GM12878 (cell line): ENCODE measurements around the gene RXFP3. TPM values are rescaled to one million over a fixed set of nuclear protein-coding genes. Genes with fewer than 3 reads are reported as not detected.

ENCODE experiments used
- ATAC-seq: fragments of 200-7000 bp; cut with Tn5 transposase; 3 replicates; pipeline ENCODE4 v1.9.1; 2020; ENCODE audit warnings: mild to moderate bottlenecking, moderate library complexity
- BruUV-seq: library from RNA; stranded (reverse); fragments of 400-500 nt; replicated peaks from 2 replicates; lab custom pipeline; 2021; lab: Mats Ljungman, UMichigan
- CTCF ChIA-PET: fragments of 300-600 bp; sonication (Branson Sonifier 250); formaldehyde crosslinking; extraction: SDS; loops from one replicate; lab custom pipeline; 2021; ENCODE audit warnings: inconsistent platforms; lab: Yijun Ruan, JAX
- POLR2A ChIA-PET: fragments of 350-600 bp; formaldehyde crosslinking; extraction: SDS; loops from one replicate; lab custom pipeline; 2021; ENCODE audit warnings: inconsistent platforms; lab: Charles Lee
- RAD21 ChIA-PET: fragments of 300-600 bp; sonication (Branson Sonifier 250); formaldehyde crosslinking; loops from one replicate; lab custom pipeline; 2023; ENCODE audit warnings: antibody characterized with exemption; ENCODE audit not compliant: unreplicated experiment; lab: Charles Lee
- SMC1A ChIA-PET: fragments of 300-600 bp; sonication (Branson Sonifier 250); formaldehyde crosslinking; loops from one replicate; lab custom pipeline; 2023; ENCODE audit not compliant: unreplicated experiment, uncharacterized antibody; lab: Charles Lee
- DNase-seq: peaks from one replicate; pipeline ENCODE4 v3.0.0-alpha.2; 2011; ENCODE audit warnings: low read depth, low spot score
- FAIRE-seq: peaks from 3 replicates; lab custom pipeline; 2011; peaks lifted over from hg19 to GRCh38; lab: Jason Lieb, UNC
- H2AFZ ChIP-seq: 2 replicates; pipeline ENCODE4 v1.6.0; 2011; ENCODE audit warnings: low read depth, low read length, control low read depth; ENCODE audit not compliant: control insufficient read depth
- H3K27ac ChIP-seq: 2 replicates; pipeline ENCODE4 v1.5.1; 2011; ENCODE audit warnings: control low read depth; ENCODE audit not compliant: control insufficient read depth, insufficient read depth
- H3K27me3 ChIP-seq, 2 experiments: replicated peaks in 1 of 2; 2 replicates each; pipeline versions ENCODE4 v1.6.0 to v1.6.1; 2011; ENCODE audit warnings: low read length in 1 of 2; ENCODE audit not compliant: control insufficient read depth in 2 of 2, insufficient read depth in 2 of 2
- H3K36me3 ChIP-seq, 2 experiments: 2 replicates each; pipeline ENCODE4 v1.5.1; 2011; ENCODE audit warnings: low read length in 1 of 2; ENCODE audit not compliant: control insufficient read depth in 2 of 2, insufficient read depth in 2 of 2
- H3K4me1 ChIP-seq: 2 replicates; pipeline ENCODE4 v1.6.1; 2011; ENCODE audit warnings: mild to moderate bottlenecking, low read length, moderate library complexity, mixed read lengths; ENCODE audit not compliant: control insufficient read depth, insufficient read depth
- H3K4me2 ChIP-seq: 2 replicates; pipeline ENCODE4 v1.6.0; 2011; ENCODE audit warnings: control low read depth; ENCODE audit not compliant: control insufficient read depth, insufficient read depth
- H3K4me3 ChIP-seq: fragments of 200-600 bp; sonication (generic); 2 replicates; pipeline ENCODE4 v1.5.1; 2016
- H3K79me2 ChIP-seq: 2 replicates; pipeline ENCODE4 v1.6.0; 2011; ENCODE audit warnings: low read length; ENCODE audit not compliant: control insufficient read depth, insufficient read depth
- H3K9ac ChIP-seq: 2 replicates; pipeline ENCODE4 v1.8.0; 2011; ENCODE audit warnings: low read length, control low read depth, mixed read lengths; ENCODE audit not compliant: control insufficient read depth, insufficient read depth
- H3K9me3 ChIP-seq: replicated peaks from 3 replicates; pipeline ENCODE4 v1.5.1; 2011; ENCODE audit warnings: mild to moderate bottlenecking, low read length; ENCODE audit not compliant: control insufficient read depth, insufficient read depth
- H4K20me1 ChIP-seq: 2 replicates; pipeline ENCODE4 v1.6.0; 2011; ENCODE audit not compliant: control insufficient read depth, insufficient read depth
- BCL3 ChIP-seq: IDR thresholded peaks from 2 replicates; pipeline ENCODE4 v1.6.1; 2011; ENCODE audit warnings: borderline replicate concordance, low read depth, mild to moderate bottlenecking, moderate library complexity, low read length; ENCODE audit not compliant: insufficient read depth, poor library complexity, severe bottlenecking
- HDGF ChIP-seq: fragments of 450-650 bp; IDR thresholded peaks from 2 replicates; pipeline ENCODE4 v1.6.1; 2016; ENCODE audit warnings: antibody characterized with exemption
- NFIC ChIP-seq: IDR thresholded peaks from 2 replicates; pipeline ENCODE4 v1.6.1; 2012; ENCODE audit warnings: low read depth, mild to moderate bottlenecking, inconsistent platforms, low read length, moderate library complexity
- NFYB ChIP-seq: IDR thresholded peaks from 2 replicates; pipeline ENCODE4 v1.6.1; 2011; ENCODE audit warnings: low read depth, mild to moderate bottlenecking, low read length, improper control_type of control experiment, moderate library complexity; ENCODE audit not compliant: insufficient read depth
- PBX3 ChIP-seq: IDR thresholded peaks from 2 replicates; pipeline ENCODE4 v1.6.1; 2011; ENCODE audit warnings: mild to moderate bottlenecking, low read depth, low read length, moderate library complexity; ENCODE audit not compliant: insufficient replicate concordance
- RB1 ChIP-seq: fragments of 450-650 bp; formaldehyde crosslinking; IDR thresholded peaks from 2 replicates; pipeline ENCODE4 v1.6.1; 2017; ENCODE audit warnings: mild to moderate bottlenecking, borderline replicate concordance
- SIX5 ChIP-seq: IDR thresholded peaks from 2 replicates; pipeline ENCODE4 v1.6.1; 2011; ENCODE audit warnings: mild to moderate bottlenecking, low read depth, low read length, moderate library complexity; ENCODE audit not compliant: severe bottlenecking
- ZNF24 ChIP-seq: fragments of 450-650 bp; IDR thresholded peaks from 2 replicates; pipeline ENCODE4 v1.6.1; 2017; ENCODE audit warnings: antibody characterized with exemption, mild to moderate bottlenecking
- WGBS: methylation state at CpG from one replicate; pipeline ENCODE4 v1.1.6; 2016; ENCODE audit warnings: low lambda C conversion rate; ENCODE audit not compliant: insufficient replicate concordance, insufficient coverage; ENCODE audit errors: missing lambda C conversion rate; 5-methylcytosine and 5-hydroxymethylcytosine counted together
- in situ Hi-C: fragments of 300-500 bp; cut with MboI; formaldehyde crosslinking; loops from 9 replicates; pipeline ENCODE4 v1.14.3; 2018; ENCODE audit warnings: mixed read lengths
- intact Hi-C: fragments of 100-400 bp; cut with micrococcal nuclease; formaldehyde crosslinking; loops from one replicate; pipeline ENCODE4 v1.14.2; 2022; ENCODE audit not compliant: unreplicated experiment
- polyA plus RNA-seq, 11 experiments: library from polyadenylated mRNA; depleted of rRNA in 4 of 11; unstranded in 6 of 11; stranded (reverse) in 5 of 11; fragments of >200 nt; fragmentation: Nextera tagmentation in 4 of 11; fragmentation: Illumina TruSeq in 1 of 11; extraction: Ambion mirVana in 4 of 11; extraction: Trizol in 1 of 11; gene quantifications; 1 replicate in 1 of 11; 2 replicates in 10 of 11; pipeline versions ENCODE4 v1.2.1 to v1.2.3, GENCODE V29; 2011 to 2016; ENCODE audit warnings: inconsistent platforms in 2 of 11, missing spikeins in 2 of 11, low read depth in 1 of 11
- small RNA-seq: library from RNA; depleted of rRNA; stranded (forward); fragments of <200 nt; gene quantifications from one replicate; pipeline ENCODE3, GENCODE V24; 2014
- total RNA-seq, 4 experiments: library from RNA; depleted of rRNA in 3 of 4; stranded (reverse); fragments of >200 nt in 3 of 4; fragmentation: Illumina TruSeq in 1 of 4; extraction: Trizol in 1 of 4; gene quantifications; 2 replicates each; pipeline versions ENCODE4 v1.2.1 to v1.2.3, GENCODE V29; 2013 to 2021

Gene RXFP3
- total and polyA plus RNA-seq, 10 of the 15 experiments (the other 5 are each of a cell fraction or from before 2014, with no cell fraction given): 0.03 to 0.06 TPM; not detected in 8

- intact Hi-C loops (no loop called here), in situ Hi-C loops (no loop called here)
- H3K9ac ChIP-seq: no peak overlapping the region
- no peak for DNase-seq
- H3K4me3 ChIP-seq: no peak overlapping the region
- BruUV-seq: no TSS peak
- ChIA-PET RAD21 (no interaction called here), POLR2A (no interaction called here), SMC1A (interaction anchor here (1.5 kb wide), 1 partner anchor 12 kb away, joined by 4 read pairs; no protein-coding TSS in a partner anchor), CTCF (no interaction called here)
- FAIRE-seq: no peak
- no peak for TF ChIP-seq RB1
- TF ChIP-seq HDGF: no peak
- 0 out of 2 replicates have a peak, but pooled peaks have one; percentile 25 for TF ChIP-seq NFIC
- TF ChIP-seq ZNF24: no peak
- TF ChIP-seq SIX5: no peak
- TF ChIP-seq PBX3: peak; percentile 42
- peak; percentile 79 for TF ChIP-seq BCL3
- TF ChIP-seq NFYB: no peak
- no peak overlapping the region for H3K4me2 ChIP-seq
- H4K20me1 ChIP-seq: no peaks in the 10 kb centered on the region
- H3K36me3 ChIP-seq: peaks cover 0 to 5% of the 10 kb centered on the region in 2 experiments; a peak in 2 of 4 replicates
- ATAC-seq: no peak
- H2AFZ ChIP-seq: no peak overlapping the region
- no peaks in the 10 kb centered on the region for H3K79me2 ChIP-seq
- 92% methylated on average over 6 of the region's 6 CpGs for WGBS
- H3K9me3 ChIP-seq: no peaks in the 10 kb centered on the region; the same call in 2 of the 3 replicates
- no peaks in the 10 kb centered on the region for H3K4me1 ChIP-seq
- no peaks in the 10 kb centered on the region for H3K27me3 ChIP-seq
- no peak overlapping the region for H3K27ac ChIP-seq
Measured at GRCh38 chr5:33985447-33985846, 49.3 kb downstream of the RXFP3 start.

Small RNA genes within 50 kb of the gene (small RNA-seq; reads per million reads assigned to genes)
- not detected for gene RNU6-923P

Other genes starting within 250 kb of the RXFP3 start
- gene ADAMTS12, start 44.4 kb upstream of the RXFP3 start, total RNA-seq (2014; rRNA removed): 27.9 and 30.6 TPM in 2 replicates
- 21.2 and 21.7 TPM in 2 replicates for gene ADAMTS12, start 44.4 kb upstream of the RXFP3 start, total RNA-seq (2014; rRNA removed; fragmentation: Illumina TruSeq; extraction: Trizol)
- 28.4 and 32.5 TPM in 2 replicates for gene ADAMTS12, start 44.4 kb upstream of the RXFP3 start, total RNA-seq (2021)
- gene ADAMTS12, start 44.4 kb upstream of the RXFP3 start, polyA plus RNA-seq (2011; rRNA removed): 0.07 and 0.11 TPM in 2 replicates
- gene ADAMTS12, start 44.4 kb upstream of the RXFP3 start, polyA plus RNA-seq (2014; fragmentation: Illumina TruSeq; extraction: Trizol): 16.4 and 20.2 TPM in 2 replicates
- 10 to 100 TPM; 29.4 to 35.8 TPM for gene ADAMTS12, start 44.4 kb upstream of the RXFP3 start, polyA plus RNA-seq (2014; fragmentation: Nextera tagmentation; extraction: Ambion mirVana)
- gene ADAMTS12, start 44.4 kb upstream of the RXFP3 start, polyA plus RNA-seq (2014; rRNA removed): 19.5 and 20.0 TPM in 2 replicates
- 10 to 100 TPM; 12.3 to 15.1 TPM for gene ADAMTS12, start 44.4 kb upstream of the RXFP3 start, polyA plus RNA-seq (2016; fragmentation: Nextera tagmentation; extraction: Ambion mirVana)
- 0.06 TPM in 1 of 2 replicates, not detected in the other for gene SLC45A2, start 48.3 kb downstream of the RXFP3 start, total RNA-seq (2014; rRNA removed)
- gene SLC45A2, start 48.3 kb downstream of the RXFP3 start, total RNA-seq (2014; rRNA removed; fragmentation: Illumina TruSeq; extraction: Trizol): not detected in 2 replicates
- gene SLC45A2, start 48.3 kb downstream of the RXFP3 start, total RNA-seq (2021): not detected in 2 replicates
- gene SLC45A2, start 48.3 kb downstream of the RXFP3 start, polyA plus RNA-seq (2011; rRNA removed): 0.07 TPM in 1 of 2 replicates, not detected in the other
- gene SLC45A2, start 48.3 kb downstream of the RXFP3 start, polyA plus RNA-seq (2014; fragmentation: Illumina TruSeq; extraction: Trizol): not detected in 2 replicates
- gene SLC45A2, start 48.3 kb downstream of the RXFP3 start, polyA plus RNA-seq (2014; fragmentation: Nextera tagmentation; extraction: Ambion mirVana): not detected
- gene SLC45A2, start 48.3 kb downstream of the RXFP3 start, polyA plus RNA-seq (2014; rRNA removed): 0.03 TPM in 1 of 2 replicates, not detected in the other
- gene SLC45A2, start 48.3 kb downstream of the RXFP3 start, polyA plus RNA-seq (2016; fragmentation: Nextera tagmentation; extraction: Ambion mirVana): not detected
- 6.9 and 7.1 TPM in 2 replicates for gene AMACR, start 71.7 kb downstream of the RXFP3 start, total RNA-seq (2014; rRNA removed)
- gene AMACR, start 71.7 kb downstream of the RXFP3 start, total RNA-seq (2014; rRNA removed; fragmentation: Illumina TruSeq; extraction: Trizol): 6.3 and 6.4 TPM in 2 replicates
- gene AMACR, start 71.7 kb downstream of the RXFP3 start, total RNA-seq (2021): 10.2 and 11.3 TPM in 2 replicates
- gene AMACR, start 71.7 kb downstream of the RXFP3 start, polyA plus RNA-seq (2011; rRNA removed): 12.8 and 18.7 TPM in 2 replicates
- 11.0 and 13.9 TPM in 2 replicates for gene AMACR, start 71.7 kb downstream of the RXFP3 start, polyA plus RNA-seq (2014; fragmentation: Illumina TruSeq; extraction: Trizol)
- gene AMACR, start 71.7 kb downstream of the RXFP3 start, polyA plus RNA-seq (2014; fragmentation: Nextera tagmentation; extraction: Ambion mirVana): 1 to 10 TPM; 2.6 to 4.0 TPM
- 8.7 and 9.8 TPM in 2 replicates for gene AMACR, start 71.7 kb downstream of the RXFP3 start, polyA plus RNA-seq (2014; rRNA removed)
- gene AMACR, start 71.7 kb downstream of the RXFP3 start, polyA plus RNA-seq (2016; fragmentation: Nextera tagmentation; extraction: Ambion mirVana): 10 to 100 TPM; 15.8 to 20.4 TPM
- gene C1QTNF3, start 106.8 kb downstream of the RXFP3 start, total RNA-seq (2014; rRNA removed): 1.5 and 1.6 TPM in 2 replicates
- 1.6 and 2.2 TPM in 2 replicates for gene C1QTNF3, start 106.8 kb downstream of the RXFP3 start, total RNA-seq (2014; rRNA removed; fragmentation: Illumina TruSeq; extraction: Trizol)
- 1.1 TPM in 2 replicates for gene C1QTNF3, start 106.8 kb downstream of the RXFP3 start, total RNA-seq (2021)
- gene C1QTNF3, start 106.8 kb downstream of the RXFP3 start, polyA plus RNA-seq (2011; rRNA removed): 6.3 and 10.2 TPM in 2 replicates
- gene C1QTNF3, start 106.8 kb downstream of the RXFP3 start, polyA plus RNA-seq (2014; fragmentation: Illumina TruSeq; extraction: Trizol): 1.9 and 3.0 TPM in 2 replicates
- under 1 TPM; 0.39 to 0.53 TPM for gene C1QTNF3, start 106.8 kb downstream of the RXFP3 start, polyA plus RNA-seq (2014; fragmentation: Nextera tagmentation; extraction: Ambion mirVana)
- 2.6 and 2.8 TPM in 2 replicates for gene C1QTNF3, start 106.8 kb downstream of the RXFP3 start, polyA plus RNA-seq (2014; rRNA removed)
- gene C1QTNF3, start 106.8 kb downstream of the RXFP3 start, polyA plus RNA-seq (2016; fragmentation: Nextera tagmentation; extraction: Ambion mirVana): under 1 TPM; 0.42 to 0.43 TPM